ENCODE measurements around the gene INO80. TPM values are rescaled to one million over a fixed set of nuclear protein-coding genes. Genes with fewer than 3 reads are reported as not detected.

INO80 gene
- total RNA-seq, 2 experiments from 2014 or later = 31.7 to 35.1 TPM

- Histone ChIP-seq H2AFZ (ENCODE audit: low read length) (no peak overlapping the region), H3K4me3 (ENCODE audit: low read depth, low read length, poor library complexity, severe bottlenecking) (no peak overlapping the region), H3K27ac (ENCODE audit: low read depth, low read length, poor library complexity, severe bottlenecking) (no peak overlapping the region), H3K4me1 (ENCODE audit: insufficient read depth, low read length, poor library complexity, severe bottlenecking) (peaks cover 16% of the 10 kb centered on the region), H3K9me3 (ENCODE audit: low read length) (no peaks in the 10 kb centered on the region), H3K9me2 (ENCODE audit: insufficient read depth, low read length) (no peaks in the 10 kb centered on the region), H3K79me2 (ENCODE audit: insufficient read depth, low read depth, low read length) (peaks cover 6% of the 10 kb centered on the region; the same call in 1 of the 2 replicates), H4K20me1 (ENCODE audit: insufficient read depth, low read length) (no peaks in the 10 kb centered on the region), H3K36me3 (ENCODE audit: insufficient read depth, low read length) (peaks cover 20% of the 10 kb centered on the region), H3K4me2 (ENCODE audit: low read length) (no peak overlapping the region)
- TF ChIP-seq EZH2phosphoT487 (IDR thresholded peaks at IDR 0.05; ENCODE audit: borderline replicate concordance, low read depth, low read length) (no peak), CTCF (conservative IDR thresholded peaks at IDR 0.05; ENCODE audit: low read length) (no peak)
- intact Hi-C loops (cut with micrococcal nuclease; ENCODE audit: unreplicated experiment) = no loop called here
- POLR2A ChIA-PET = no interaction called here
- DNase-seq (ENCODE audit: low spot score) = no peak
- BruUV-seq (replicated peaks) = no TSS peak
- CTCF ChIA-PET (ENCODE audit: unreplicated experiment) = no interaction called here
Observed at GRCh38 chr15:40957581-40958051, 158.5 kb downstream of the INO80 start.

- H3K9me2 ChIP-seq (ENCODE audit: insufficient read depth, low read length) = no peaks in the 10 kb centered on the region
Observed at GRCh38 chr15:40957041-40957555, 159.0 kb downstream of the INO80 start.

More at GRCh38 chr15:40957041-40957555, 159.0 kb downstream of the INO80 start:
- H3K4me3 ChIP-seq (ENCODE audit: low read depth, low read length, poor library complexity, severe bottlenecking) = no peak overlapping the region
- peaks cover 6% of the 10 kb centered on the region; the same call in 1 of the 2 replicates for H3K79me2 ChIP-seq (ENCODE audit: insufficient read depth, low read depth, low read length)
- no peak overlapping the region for H2AFZ ChIP-seq (ENCODE audit: low read length)
- H3K27ac ChIP-seq (ENCODE audit: low read depth, low read length, poor library complexity, severe bottlenecking) = no peak overlapping the region
- intact Hi-C loops (cut with micrococcal nuclease; ENCODE audit: unreplicated experiment) = no loop called here
- no peak for DNase-seq (ENCODE audit: low spot score)
- no peak overlapping the region for H3K4me2 ChIP-seq (ENCODE audit: low read length)
- peaks cover 20% of the 10 kb centered on the region for H3K36me3 ChIP-seq (ENCODE audit: insufficient read depth, low read length)
- ChIA-PET POLR2A (interaction anchor here (1.1 kb wide), 1 partner anchor 10 kb away, joined by 3 read pairs; no protein-coding TSS in a partner anchor), CTCF (ENCODE audit: unreplicated experiment) (no interaction called here)
- no peaks in the 10 kb centered on the region for H4K20me1 ChIP-seq (ENCODE audit: insufficient read depth, low read length)
- peaks cover 20% of the 10 kb centered on the region for H3K4me1 ChIP-seq (ENCODE audit: insufficient read depth, low read length, poor library complexity, severe bottlenecking)
- no peaks in the 10 kb centered on the region for H3K9me3 ChIP-seq (ENCODE audit: low read length)
- TF ChIP-seq CTCF (conservative IDR thresholded peaks at IDR 0.05; ENCODE audit: low read length) (no peak), EZH2phosphoT487 (IDR thresholded peaks at IDR 0.05; ENCODE audit: borderline replicate concordance, low read depth, low read length) (no peak)
- BruUV-seq (replicated peaks) = no TSS peak

Measured in OCI-LY7 (cell line).